Neural cell (in vitro differentiated cells): ENCODE measurements around the gene LAMB2. TPM values are rescaled to one million over a fixed set of nuclear protein-coding genes. Genes with fewer than 3 reads are reported as not detected.

Source experiments
- H2AFZ ChIP-seq: fragments of 200-600, 300-800 bp; sonication (generic), shearing (Covaris generic); 2 replicates; pipeline ENCODE4 v1.6.0; 2014; ENCODE audit warnings: low read depth, mild to moderate bottlenecking, antibody characterized with exemption, low read length, moderate library complexity
- H3F3A ChIP-seq: fragments of 200-600 bp; shearing (Covaris generic); 2 replicates; pipeline ENCODE4 v1.6.1; 2016; ENCODE audit warnings: mild to moderate bottlenecking, moderate library complexity, mixed read lengths, antibody characterized with exemption, low read length; ENCODE audit not compliant: insufficient read depth, poor library complexity, severe bottlenecking
- H3K27ac ChIP-seq: fragments of 200-600, 300-800 bp; sonication (generic), shearing (Covaris generic); 2 replicates; pipeline ENCODE4 v1.5.1; 2014; ENCODE audit warnings: mild to moderate bottlenecking, low read length, moderate library complexity
- H3K27me3 ChIP-seq: fragments of 300-800, 200-600 bp; sonication (generic), shearing (Covaris generic); 2 replicates; pipeline ENCODE4 v1.6.0; 2014; ENCODE audit warnings: mild to moderate bottlenecking, low read depth, low read length, moderate library complexity; ENCODE audit not compliant: insufficient read depth
- H3K36me3 ChIP-seq: fragments of 300-800, 200-600 bp; sonication (generic), shearing (Covaris generic); 2 replicates; pipeline ENCODE4 v1.5.1; 2014; ENCODE audit warnings: mild to moderate bottlenecking, antibody characterized with exemption, low read length, moderate library complexity; ENCODE audit not compliant: insufficient read depth
- H3K4me2 ChIP-seq: fragments of 300-800, 200-600 bp; sonication (generic), shearing (Covaris generic); 2 replicates; pipeline ENCODE4 v1.6.0; 2014; ENCODE audit warnings: mild to moderate bottlenecking, low read length
- H3K4me3 ChIP-seq: fragments of 300-800, 200-600 bp; sonication (generic), shearing (Covaris generic); 2 replicates; pipeline ENCODE4 v1.5.1; 2014; ENCODE audit warnings: mild to moderate bottlenecking, low read length, moderate library complexity
- H3K79me2 ChIP-seq: fragments of 200-600 bp; shearing (Covaris generic); replicated peaks from 2 replicates; pipeline ENCODE4 v1.6.0; 2014; ENCODE audit warnings: mild to moderate bottlenecking, low read length, moderate library complexity; ENCODE audit not compliant: insufficient read depth
- H3K9ac ChIP-seq: fragments of 300-800, 200-600 bp; sonication (generic), shearing (Covaris generic); 2 replicates; pipeline ENCODE4 v1.6.1; 2016; ENCODE audit warnings: mild to moderate bottlenecking, low read length, mixed read lengths
- H3K9me2 ChIP-seq: fragments of 200-600 bp; shearing (Covaris generic); 2 replicates; pipeline ENCODE4 v1.6.1; 2016; ENCODE audit warnings: mild to moderate bottlenecking, low read length, mixed read lengths; ENCODE audit not compliant: insufficient read depth
- H3K9me3 ChIP-seq: fragments of 200-600, 300-800 bp; sonication (generic), shearing (Covaris generic); 2 replicates; pipeline ENCODE4 v1.6.1; 2016; ENCODE audit warnings: mild to moderate bottlenecking, mixed run types, low read length, moderate library complexity, mixed read lengths
- H4K20me1 ChIP-seq: fragments of 200-600 bp; shearing (Covaris generic); 2 replicates; pipeline ENCODE4 v1.6.1; 2016; ENCODE audit warnings: mild to moderate bottlenecking, mixed run types; ENCODE audit not compliant: insufficient read depth
- EP300 ChIP-seq: fragments of 450-650 bp; conservative IDR thresholded peaks from 2 replicates; pipeline ENCODE4 v1.6.1; 2014; ENCODE audit warnings: antibody characterized with exemption, mild to moderate bottlenecking, moderate library complexity; ENCODE audit not compliant: poor library complexity, severe bottlenecking
- EZH2 ChIP-seq: fragments of 200-600, 300-800 bp; shearing (Covaris generic), sonication (generic); IDR thresholded peaks from 2 replicates; pipeline ENCODE4 v1.6.1; 2014; ENCODE audit warnings: antibody characterized with exemption, low read length, borderline replicate concordance, mild to moderate bottlenecking; ENCODE audit not compliant: insufficient read depth, poor library complexity, severe bottlenecking
- MXI1 ChIP-seq: fragments of 450-650 bp; conservative IDR thresholded peaks from 2 replicates; pipeline ENCODE4 v1.6.1; 2014; ENCODE audit warnings: antibody characterized with exemption, mild to moderate bottlenecking; ENCODE audit not compliant: poor library complexity, severe bottlenecking
- POLR2AphosphoS5 ChIP-seq: IDR thresholded peaks from 2 replicates; pipeline ENCODE4 v1.6.1; 2012
- RAD21 ChIP-seq: fragments of 450-650 bp; conservative IDR thresholded peaks from 2 replicates; pipeline ENCODE4 v1.6.1; 2014; ENCODE audit warnings: antibody characterized with exemption, mild to moderate bottlenecking, moderate library complexity
- SMC3 ChIP-seq: fragments of 450-650 bp; conservative IDR thresholded peaks from 2 replicates; pipeline ENCODE4 v1.6.1; 2014; ENCODE audit warnings: antibody characterized with exemption, mild to moderate bottlenecking, moderate library complexity; ENCODE audit not compliant: poor library complexity
- TAF1 ChIP-seq: IDR thresholded peaks from 2 replicates; pipeline ENCODE4 v1.6.1; 2012; ENCODE audit warnings: low read depth
- polyA plus RNA-seq: library from polyadenylated mRNA; depleted of rRNA; stranded (reverse); fragments of >200 nt; gene quantifications from 2 replicates; pipeline ENCODE4 v1.2.3, GENCODE V29; 2014
- TF ChIP-seq, protein P1 (sequence below): IDR thresholded peaks from 2 replicates; pipeline ENCODE4 v1.6.1; 2012; ENCODE audit warnings: borderline replicate concordance
- TF ChIP-seq, protein P2 (sequence below): fragments of 450-650 bp; IDR thresholded peaks from 2 replicates; pipeline ENCODE4 v1.5.1; 2014; ENCODE audit warnings: antibody characterized with exemption, mild to moderate bottlenecking, moderate library complexity; ENCODE audit not compliant: poor library complexity, severe bottlenecking

Gene LAMB2
- polyA plus RNA-seq, 1 donor from 2014 or later, result 15.9 TPM

DNA sequence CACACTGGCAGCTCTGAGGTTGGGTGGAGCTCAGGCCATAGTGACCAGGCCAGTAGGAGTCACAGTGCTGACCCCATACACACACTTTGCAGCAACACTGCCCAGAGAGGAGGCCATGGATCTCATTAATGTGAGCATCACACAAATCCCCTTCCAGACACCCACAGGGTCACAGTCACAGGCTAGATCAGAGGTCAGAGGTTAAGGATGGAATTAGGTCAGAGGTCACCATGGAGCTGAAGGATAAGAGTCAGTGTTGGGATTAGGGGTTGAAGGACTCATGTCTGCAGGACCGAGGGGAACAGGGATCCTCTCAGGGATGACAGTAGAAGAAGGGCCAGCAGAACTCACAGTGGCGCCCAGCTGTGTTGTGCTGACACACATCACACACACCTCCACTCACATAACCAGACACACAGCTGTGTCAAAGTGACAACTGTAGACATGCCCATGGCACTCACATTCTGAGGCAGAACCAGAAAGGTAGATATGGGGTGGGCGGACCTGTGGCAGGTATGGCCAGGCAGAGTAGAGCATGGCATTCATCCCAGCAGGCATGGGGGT lies 20.6 kb upstream of the LAMB2 start:
- H3K4me3 ChIP-seq, result no peak overlapping the region
- no peaks in the 10 kb centered on the region for H3F3A ChIP-seq
- no peaks in the 10 kb centered on the region for H3K36me3 ChIP-seq
- TF ChIP-seq, protein P1, sequence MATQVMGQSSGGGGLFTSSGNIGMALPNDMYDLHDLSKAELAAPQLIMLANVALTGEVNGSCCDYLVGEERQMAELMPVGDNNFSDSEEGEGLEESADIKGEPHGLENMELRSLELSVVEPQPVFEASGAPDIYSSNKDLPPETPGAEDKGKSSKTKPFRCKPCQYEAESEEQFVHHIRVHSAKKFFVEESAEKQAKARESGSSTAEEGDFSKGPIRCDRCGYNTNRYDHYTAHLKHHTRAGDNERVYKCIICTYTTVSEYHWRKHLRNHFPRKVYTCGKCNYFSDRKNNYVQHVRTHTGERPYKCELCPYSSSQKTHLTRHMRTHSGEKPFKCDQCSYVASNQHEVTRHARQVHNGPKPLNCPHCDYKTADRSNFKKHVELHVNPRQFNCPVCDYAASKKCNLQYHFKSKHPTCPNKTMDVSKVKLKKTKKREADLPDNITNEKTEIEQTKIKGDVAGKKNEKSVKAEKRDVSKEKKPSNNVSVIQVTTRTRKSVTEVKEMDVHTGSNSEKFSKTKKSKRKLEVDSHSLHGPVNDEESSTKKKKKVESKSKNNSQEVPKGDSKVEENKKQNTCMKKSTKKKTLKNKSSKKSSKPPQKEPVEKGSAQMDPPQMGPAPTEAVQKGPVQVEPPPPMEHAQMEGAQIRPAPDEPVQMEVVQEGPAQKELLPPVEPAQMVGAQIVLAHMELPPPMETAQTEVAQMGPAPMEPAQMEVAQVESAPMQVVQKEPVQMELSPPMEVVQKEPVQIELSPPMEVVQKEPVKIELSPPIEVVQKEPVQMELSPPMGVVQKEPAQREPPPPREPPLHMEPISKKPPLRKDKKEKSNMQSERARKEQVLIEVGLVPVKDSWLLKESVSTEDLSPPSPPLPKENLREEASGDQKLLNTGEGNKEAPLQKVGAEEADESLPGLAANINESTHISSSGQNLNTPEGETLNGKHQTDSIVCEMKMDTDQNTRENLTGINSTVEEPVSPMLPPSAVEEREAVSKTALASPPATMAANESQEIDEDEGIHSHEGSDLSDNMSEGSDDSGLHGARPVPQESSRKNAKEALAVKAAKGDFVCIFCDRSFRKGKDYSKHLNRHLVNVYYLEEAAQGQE, result no peak
- TF ChIP-seq EZH2, result no peak
- TF ChIP-seq, protein P2, sequence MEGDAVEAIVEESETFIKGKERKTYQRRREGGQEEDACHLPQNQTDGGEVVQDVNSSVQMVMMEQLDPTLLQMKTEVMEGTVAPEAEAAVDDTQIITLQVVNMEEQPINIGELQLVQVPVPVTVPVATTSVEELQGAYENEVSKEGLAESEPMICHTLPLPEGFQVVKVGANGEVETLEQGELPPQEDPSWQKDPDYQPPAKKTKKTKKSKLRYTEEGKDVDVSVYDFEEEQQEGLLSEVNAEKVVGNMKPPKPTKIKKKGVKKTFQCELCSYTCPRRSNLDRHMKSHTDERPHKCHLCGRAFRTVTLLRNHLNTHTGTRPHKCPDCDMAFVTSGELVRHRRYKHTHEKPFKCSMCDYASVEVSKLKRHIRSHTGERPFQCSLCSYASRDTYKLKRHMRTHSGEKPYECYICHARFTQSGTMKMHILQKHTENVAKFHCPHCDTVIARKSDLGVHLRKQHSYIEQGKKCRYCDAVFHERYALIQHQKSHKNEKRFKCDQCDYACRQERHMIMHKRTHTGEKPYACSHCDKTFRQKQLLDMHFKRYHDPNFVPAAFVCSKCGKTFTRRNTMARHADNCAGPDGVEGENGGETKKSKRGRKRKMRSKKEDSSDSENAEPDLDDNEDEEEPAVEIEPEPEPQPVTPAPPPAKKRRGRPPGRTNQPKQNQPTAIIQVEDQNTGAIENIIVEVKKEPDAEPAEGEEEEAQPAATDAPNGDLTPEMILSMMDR, result no peak
- H3K27ac ChIP-seq, result no peak overlapping the region
- H3K79me2 ChIP-seq, result no peaks in the 10 kb centered on the region
- no peaks in the 10 kb centered on the region for H4K20me1 ChIP-seq
- H3K9ac ChIP-seq, result no peak overlapping the region
- H2AFZ ChIP-seq, result no peak overlapping the region
- H3K9me2 ChIP-seq, result no peaks in the 10 kb centered on the region
- H3K9me3 ChIP-seq, result no peaks in the 10 kb centered on the region
- H3K4me2 ChIP-seq, result no peak overlapping the region
- H3K27me3 ChIP-seq, result no peaks in the 10 kb centered on the region

DNA sequence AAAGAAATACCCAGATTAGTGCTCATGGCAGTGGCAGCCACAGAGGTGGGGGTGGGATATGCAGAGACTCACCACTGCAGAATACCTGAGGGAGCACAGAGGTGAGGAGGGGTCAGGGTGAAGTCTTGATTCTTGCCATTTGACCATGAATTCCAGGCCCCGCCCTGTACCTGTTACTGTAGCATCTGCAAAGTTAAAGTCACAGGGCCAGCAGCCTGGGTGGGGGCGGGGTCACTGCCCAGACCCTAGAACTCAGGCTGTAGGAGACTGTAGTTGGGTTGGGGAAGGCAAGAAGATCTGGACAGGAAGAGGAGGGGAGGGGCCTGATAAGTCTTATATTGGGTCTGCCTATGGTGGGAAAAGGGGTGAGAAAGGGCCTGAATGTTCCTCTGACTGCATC lies 18.8 kb upstream of the LAMB2 start:
- Histone ChIP-seq H3F3A (no peaks in the 10 kb centered on the region), H3K9me3 (no peaks in the 10 kb centered on the region), H3K27ac (no peak overlapping the region), H3K79me2 (no peaks in the 10 kb centered on the region), H3K36me3 (no peaks in the 10 kb centered on the region), H3K9me2 (no peaks in the 10 kb centered on the region), H4K20me1 (no peaks in the 10 kb centered on the region), H3K27me3 (no peaks in the 10 kb centered on the region), H2AFZ (no peak overlapping the region), H3K9ac (no peak overlapping the region), H3K4me2 (no peak overlapping the region), H3K4me3 (no peak overlapping the region)
- TF ChIP-seq POLR2AphosphoS5 (no peak), EZH2 (no peak), MXI1 (no peak), RAD21 (no peak), SMC3 (no peak), TAF1 (no peak), EP300 (no peak)
- TF ChIP-seq, protein P1, result no peak
- TF ChIP-seq, protein P2, result no peak
